HG02981 (cell line): ENCODE measurements around the gene RNF224.
A peak's percentile ranks its signal among the peaks of the same experiment; 100 is the strongest.

Experiments used
- ATAC-seq: cut with Tn5 transposase; IDR thresholded peaks from one replicate; pipeline ENCODE4 v1.9.1; 2021; ENCODE audit warnings: mild to moderate bottlenecking, moderate library complexity; ENCODE audit not compliant: unreplicated experiment

The RNF224 gene

GRCh38 chr9:137269231-137269772, 42.0 kb downstream of the RNF224 start:
- no peak for ATAC-seq

GRCh38 chr9:137270929-137271695, 43.8 kb downstream of the RNF224 start:
- ATAC-seq = no peak

- ATAC-seq = no peak
Observed at GRCh38 chr9:137271696-137272076, 44.4 kb downstream of the RNF224 start.

GRCh38 chr9:137272241-137273094, 45.2 kb downstream of the RNF224 start:
- ATAC-seq = no peak

GRCh38 chr9:137273095-137273490, 45.8 kb downstream of the RNF224 start:
- no peak for ATAC-seq

- ATAC-seq = no peak
Observed at GRCh38 chr9:137273611-137274320, 46.5 kb downstream of the RNF224 start.

GRCh38 chr9:137275203-137275587, 47.9 kb downstream of the RNF224 start:
- no peak for ATAC-seq

GRCh38 chr9:137275588-137276472, 48.5 kb downstream of the RNF224 start:
- ATAC-seq = no peak

- ATAC-seq = no peak
Observed at GRCh38 chr9:137276473-137277328, 49.4 kb downstream of the RNF224 start.

- ATAC-seq = peak; percentile 59
Observed at GRCh38 chr9:137277329-137278041, 50.2 kb downstream of the RNF224 start, which contains the start of gene TOR4A. Gene TOR4A (plus strand): TSS chr9:137277726. CDS start chr9:137278690, 964 bp downstream.

GRCh38 chr9:137278061-137278701, 50.9 kb downstream of the RNF224 start:
- ATAC-seq = no peak
